HG03045 (cell line): ENCODE data around the gene NCS1.
"Not testable (repeated sequence)": the region's sequence is repeated elsewhere in the genome, so short reads cannot be mapped to it uniquely, and the experiment has no call there.

Experiments used
- ATAC-seq: cut with Tn5 transposase; IDR thresholded peaks from one replicate; pipeline ENCODE4 v1.9.1; 2021; ENCODE audit warnings: mild to moderate bottlenecking, moderate library complexity; ENCODE audit not compliant: unreplicated experiment

NCS1 gene

GRCh38 chr9:130259044-130259443, 86.8 kb downstream of the NCS1 start:
- no peak for ATAC-seq

GRCh38 chr9:130260816-130261765, 88.9 kb downstream of the NCS1 start:
- no peak for ATAC-seq

GRCh38 chr9:130262061-130262745, 90.0 kb downstream of the NCS1 start:
- ATAC-seq, result no peak

GRCh38 chr9:130262771-130263170, 90.6 kb downstream of the NCS1 start:
- no peak for ATAC-seq

GRCh38 chr9:130263601-130264413, 91.6 kb downstream of the NCS1 start:
- no peak for ATAC-seq

GRCh38 chr9:130264414-130265350, 92.5 kb downstream of the NCS1 start:
- ATAC-seq, result no peak

GRCh38 chr9:130265431-130266235, 93.4 kb downstream of the NCS1 start, which contains the start of gene HMCN2:
HMCN2 (plus strand) TSS chr9:130265760; CDS start chr9:130265879, 119 bp downstream.
- ATAC-seq, result no peak

- no peak for ATAC-seq
Measured at GRCh38 chr9:130266236-130267098, 94.3 kb downstream of the NCS1 start.

- ATAC-seq, result no peak
Measured at GRCh38 chr9:130267930-130268329, 95.7 kb downstream of the NCS1 start.

- no peak for ATAC-seq
Measured at GRCh38 chr9:130268521-130269211, 96.5 kb downstream of the NCS1 start.

GRCh38 chr9:130271473-130271872, 99.3 kb downstream of the NCS1 start:
- no peak for ATAC-seq

- no peak for ATAC-seq
Measured at GRCh38 chr9:130275156-130275555, 103.0 kb downstream of the NCS1 start.

GRCh38 chr9:130276121-130276520, 103.9 kb downstream of the NCS1 start:
- ATAC-seq, result no peak

- no peak for ATAC-seq
Measured at GRCh38 chr9:130276955-130277354, 104.8 kb downstream of the NCS1 start.

- ATAC-seq, result not testable (repeated sequence)
Measured at GRCh38 chr9:130277525-130277924, 105.3 kb downstream of the NCS1 start.

- no peak for ATAC-seq
Measured at GRCh38 chr9:130283539-130284248, 111.5 kb downstream of the NCS1 start.

GRCh38 chr9:130284249-130284625, 112.0 kb downstream of the NCS1 start:
- ATAC-seq, result no peak
